HepG2 (cell line): Measurements from ENCODE around the gene SETD1A. TPM values are rescaled to one million over a fixed set of nuclear protein-coding genes. Genes with fewer than 3 reads are reported as not detected.
A peak's percentile ranks its signal among the peaks of the same experiment; 100 is the strongest.

ENCODE experiments used
- ATAC-seq: fragments of 200-7000 bp; cut with Tn5 transposase; 3 replicates; pipeline ENCODE4 v1.9.1; 2020; ENCODE audit warnings: mild to moderate bottlenecking, moderate library complexity
- BruUV-seq: library from RNA; stranded (reverse); fragments of 400-500 nt; replicated peaks from 2 replicates; lab custom pipeline; 2021; lab: Mats Ljungman, UMichigan
- CTCF ChIA-PET: fragments of 300-600 bp; formaldehyde crosslinking; extraction: SDS; loops from one replicate; lab custom pipeline; 2021; ENCODE audit warnings: low total read pairs, inconsistent platforms, low intra/inter-chr PET ratio; lab: Yijun Ruan, JAX
- POLR2A ChIA-PET: fragments of 350-600 bp; sonication (Branson Sonifier 250); formaldehyde crosslinking; loops from one replicate; lab custom pipeline; 2020; ENCODE audit warnings: antibody characterized with exemption, inconsistent platforms; lab: Yijun Ruan, JAX
- DNase-seq: peaks from one replicate; pipeline ENCODE4 v3.0.0-alpha.2; 2015; ENCODE audit warnings: low spot score
- FAIRE-seq: peaks from 3 replicates; lab custom pipeline; 2011; peaks lifted over from hg19 to GRCh38; lab: Jason Lieb, UNC
- H2AFZ ChIP-seq: one replicate; pipeline ENCODE4 v1.6.1; 2011; ENCODE audit warnings: low read length, inconsistent platforms
- H3K27ac ChIP-seq: fragments of 300-600 bp; 3 replicates; pipeline ENCODE4 v1.8.0; 2011; ENCODE audit warnings: mixed run types, mild to moderate bottlenecking, mixed read lengths, low read length, inconsistent platforms; ENCODE audit not compliant: insufficient read depth; ENCODE audit errors: extremely low read length
- H3K27me3 ChIP-seq, 2 experiments: fragments of 200-600 bp in 1 of 2; 2 replicates in 1 of 2; 3 replicates in 1 of 2; pipeline versions ENCODE4 v1.6.0 to v1.8.0; 2011; ENCODE audit warnings: low read length in 2 of 2, mild to moderate bottlenecking in 2 of 2, moderate library complexity in 2 of 2, inconsistent platforms in 1 of 2; ENCODE audit not compliant: insufficient read depth in 2 of 2, control insufficient read depth in 1 of 2
- H3K36me3 ChIP-seq, 2 experiments: fragments of 200-600 bp in 1 of 2; replicated peaks in 1 of 2; 2 replicates in 1 of 2; 3 replicates in 1 of 2; pipeline versions ENCODE4 v1.5.1 to v1.8.0; 2011; ENCODE audit warnings: low read length in 2 of 2, inconsistent platforms in 1 of 2; ENCODE audit not compliant: insufficient read depth in 2 of 2, control insufficient read depth in 1 of 2
- H3K4me1 ChIP-seq: 2 replicates; pipeline ENCODE4 v1.5.1; 2012; ENCODE audit warnings: low read length, inconsistent platforms; ENCODE audit not compliant: insufficient read depth
- H3K4me2 ChIP-seq: 2 replicates; pipeline ENCODE4 v1.6.0; 2011; ENCODE audit warnings: low read depth, low read length, inconsistent platforms
- H3K4me3 ChIP-seq, 3 experiments: fragments of 200-600 bp in 1 of 3; sonication (generic), shearing (Covaris generic) in 1 of 3; replicated peaks in 1 of 3; 2 replicates each; pipeline ENCODE4 v1.5.1; 2011 to 2016; ENCODE audit warnings: low read length in 3 of 3, inconsistent platforms in 2 of 3, low read depth in 2 of 3, mild to moderate bottlenecking in 2 of 3, control low read depth in 1 of 3, mixed read lengths in 1 of 3; ENCODE audit not compliant: insufficient read depth in 1 of 3
- H3K79me2 ChIP-seq: one replicate; pipeline ENCODE4 v1.6.1; 2011; ENCODE audit warnings: low read length, inconsistent platforms; ENCODE audit not compliant: insufficient read depth
- H3K9ac ChIP-seq: 2 replicates; pipeline ENCODE4 v1.6.0; 2011; ENCODE audit warnings: mild to moderate bottlenecking, low read depth, low read length, inconsistent platforms; ENCODE audit not compliant: insufficient read depth
- H3K9me3 ChIP-seq: 2 replicates; pipeline ENCODE4 v1.5.1; 2012; ENCODE audit warnings: mild to moderate bottlenecking, low read length
- H4K20me1 ChIP-seq: 2 replicates; pipeline ENCODE4 v1.6.0; 2011; ENCODE audit warnings: inconsistent platforms, mild to moderate bottlenecking, low read length, moderate library complexity; ENCODE audit not compliant: insufficient read depth
- BCL6 ChIP-seq: IDR thresholded peaks from 2 replicates; pipeline ENCODE4 v1.6.1; 2016; ENCODE audit warnings: missing genetic modification reagents, missing compliant biosample characterization
- LCORL ChIP-seq, 2 experiments: fragments of 450-650 bp in 1 of 2; sonication (generic) in 1 of 2; formaldehyde crosslinking in 1 of 2; IDR thresholded peaks; 2 replicates each; pipeline versions ENCODE4 v1.5.0 to v1.6.1; 2017 to 2020; ENCODE audit warnings: antibody characterized with exemption in 1 of 2, missing genetic modification reagents in 1 of 2
- MNT ChIP-seq: fragments of 450-650 bp; IDR thresholded peaks from 2 replicates; pipeline ENCODE4 v1.6.1; 2016
- MTA1 ChIP-seq: sonication (generic); formaldehyde crosslinking; IDR thresholded peaks from 2 replicates; pipeline ENCODE4 v1.4.0; 2020; ENCODE audit warnings: missing genetic modification reagents, mild to moderate bottlenecking, borderline replicate concordance
- RELA ChIP-seq: sonication (generic); formaldehyde crosslinking; IDR thresholded peaks from 2 replicates; pipeline ENCODE4 v1.4.0; 2020; ENCODE audit warnings: missing genetic modification reagents
- TBX2 ChIP-seq: sonication (generic); formaldehyde crosslinking; IDR thresholded peaks from 2 replicates; pipeline ENCODE4 v1.5.0; 2020; ENCODE audit warnings: missing genetic modification reagents, mild to moderate bottlenecking, borderline replicate concordance
- ZNF292 ChIP-seq: sonication (generic); formaldehyde crosslinking; IDR thresholded peaks from 2 replicates; pipeline ENCODE4 v1.8.1; 2022; ENCODE audit warnings: mild to moderate bottlenecking, low read depth, missing genetic modification reagents, borderline replicate concordance
- ZNF430 ChIP-seq: sonication (generic); formaldehyde crosslinking; IDR thresholded peaks from 2 replicates; pipeline ENCODE4 v1.9.0; 2021; ENCODE audit warnings: mild to moderate bottlenecking, missing genetic modification reagents
- ZNF644 ChIP-seq: IDR thresholded peaks from 2 replicates; pipeline ENCODE4 v1.6.1; 2016; ENCODE audit warnings: low read depth
- ZNF776 ChIP-seq: sonication (generic); formaldehyde crosslinking; IDR thresholded peaks from 2 replicates; pipeline ENCODE4 v1.4.0; 2020; ENCODE audit warnings: mild to moderate bottlenecking, missing genetic modification reagents
- WGBS: methylation state at CpG from one replicate; pipeline ENCODE4 v1.1.6; 2017; ENCODE audit warnings: low lambda C conversion rate; 5-methylcytosine and 5-hydroxymethylcytosine counted together
- in situ Hi-C: cut with HindIII; loops from 2 replicates; pipeline ENCODE4 v1.10.0; 2017; ENCODE audit warnings: low pct_unique_long_range_greater_than_20kb; ENCODE audit not compliant: extremely low pct_ligation_motif_present
- intact Hi-C: fragments of 100-400 bp; cut with micrococcal nuclease; formaldehyde crosslinking; loops from one replicate; pipeline ENCODE4 v1.10.0; 2022; ENCODE audit not compliant: unreplicated experiment
- polyA plus RNA-seq, 8 experiments: library from polyadenylated mRNA; depleted of rRNA in 3 of 8; stranded (reverse) in 7 of 8; unstranded in 1 of 8; fragments of >200 nt; fragmentation: Illumina TruSeq in 4 of 8; extraction: Trizol in 4 of 8; gene quantifications; 2 replicates each; pipeline versions ENCODE4 v1.2.1 to v1.2.3, GENCODE V29; 2011 to 2016; ENCODE audit warnings: low read depth in 4 of 8, missing spikeins in 1 of 8, mixed read lengths in 1 of 8; ENCODE audit not compliant: insufficient read depth in 1 of 8
- total RNA-seq, 5 experiments: library from RNA; depleted of rRNA; stranded (reverse); fragments of >200 nt; fragmentation: Illumina TruSeq; extraction: Trizol; gene quantifications; 2 replicates each; pipeline ENCODE4 v1.2.3, GENCODE V29; 2016; ENCODE audit warnings: low read depth in 1 of 5
- TF ChIP-seq, protein P1 (sequence below): sonication (generic); formaldehyde crosslinking; IDR thresholded peaks from 2 replicates; pipeline ENCODE4 v1.4.0; 2020; ENCODE audit warnings: low read depth, mild to moderate bottlenecking, missing genetic modification reagents
- TF ChIP-seq, protein P2 (sequence below): sonication (generic); formaldehyde crosslinking; IDR thresholded peaks from 2 replicates; pipeline ENCODE4 v1.4.0; 2020; ENCODE audit warnings: missing genetic modification reagents, borderline replicate concordance
- TF ChIP-seq, protein P3 (sequence below), 2 experiments: sonication (generic) in 1 of 2; formaldehyde crosslinking in 1 of 2; IDR thresholded peaks; 2 replicates each; pipeline versions ENCODE4 v1.4.0 to v1.6.1; 2018 to 2020; ENCODE audit warnings: missing genetic modification reagents in 2 of 2, borderline replicate concordance in 1 of 2, low read depth in 1 of 2, mild to moderate bottlenecking in 1 of 2, missing biosample characterization in 1 of 2
- TF ChIP-seq, protein P4 (sequence below): sonication (generic); formaldehyde crosslinking; IDR thresholded peaks from 2 replicates; pipeline ENCODE4 v1.8.1; 2023; ENCODE audit warnings: missing genetic modification reagents, mild to moderate bottlenecking, borderline replicate concordance

SETD1A gene
- total and polyA plus RNA-seq, 2 of the 13 experiments (the other 11 are each of a cell fraction or from before 2014, with no cell fraction given): 3.8 to 5.6 TPM

DNA sequence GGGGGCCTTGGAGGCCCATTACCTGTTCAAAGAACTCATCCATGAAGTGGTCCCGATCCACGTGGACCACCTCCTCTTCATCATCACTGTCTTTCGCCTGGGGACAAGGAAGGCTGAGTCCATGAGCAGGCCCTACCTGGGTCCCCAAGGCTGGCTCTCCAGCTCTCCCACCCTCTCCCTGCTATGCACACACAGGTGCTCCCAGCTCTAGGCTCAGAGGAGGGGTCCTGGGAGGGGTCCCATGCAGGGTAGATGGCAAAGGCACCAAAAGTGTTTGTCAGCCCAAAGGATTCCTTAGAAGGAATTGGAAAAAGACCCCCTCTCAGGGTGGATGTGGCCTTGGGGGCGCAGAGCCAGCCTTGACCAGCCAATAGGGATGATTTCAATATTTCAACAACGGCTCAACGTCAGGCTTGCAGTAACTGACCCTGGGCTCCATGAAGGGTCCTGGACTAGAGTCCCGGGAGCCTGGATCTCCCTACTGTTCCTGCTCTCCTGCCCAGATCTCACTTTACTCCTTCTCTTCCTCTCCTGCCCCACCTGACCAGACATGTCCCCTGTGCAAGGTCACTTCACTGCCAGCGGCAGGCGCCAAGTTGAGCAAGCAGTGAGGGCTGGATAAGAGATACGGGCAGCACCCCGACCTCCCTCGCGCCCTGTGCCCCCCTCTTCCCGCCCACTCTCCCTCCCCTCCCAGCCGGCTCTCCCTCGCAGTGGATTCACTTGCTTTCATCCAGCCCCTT, 44.1 kb downstream of the SETD1A start:
- peak; percentile 10 for ATAC-seq
- H3K27me3 ChIP-seq: no peaks in the 10 kb centered on the region; a peak in 2 of 5 replicates
- peak overlapping the region; percentile 8 to 73 (median 41) for H3K4me3 ChIP-seq
- intact Hi-C loops: no loop called here
- 17% methylated on average over 15 of the region's 16 CpGs for WGBS
- no TSS peak for BruUV-seq
- peak overlapping the region; percentile 87 for H3K4me2 ChIP-seq
- in situ Hi-C loops: no loop called here
- no peak for FAIRE-seq
- H2AFZ ChIP-seq: no peak overlapping the region
- CTCF ChIA-PET: interaction anchor here (0.9 kb wide), 1 partner anchor 16 kb away, joined by 3 read pairs; the partner anchor contains the start of gene HSD3B7
- peak overlapping the region; percentile 46 for H3K9ac ChIP-seq
- H3K79me2 ChIP-seq: no peaks in the 10 kb centered on the region
- no peaks in the 10 kb centered on the region for H3K9me3 ChIP-seq
- peak; percentile 67 for DNase-seq
- no peaks in the 10 kb centered on the region for H3K36me3 ChIP-seq
- no peaks in the 10 kb centered on the region for H4K20me1 ChIP-seq
- POLR2A ChIA-PET: interaction anchor here (0.8 to 2.6 kb wide), 8 partner anchors 14 to 140 kb away, joined by 3 to 14 read pairs (median 4); partner anchors contain the start of genes HSD3B7, KAT8, STX4 and ZNF646
- H3K4me1 ChIP-seq: peaks cover 90% of the 10 kb centered on the region
- H3K27ac ChIP-seq: peak overlapping the region; percentile 50
- TF ChIP-seq BCL6 (CRISPR knock-in tag) (no peak), MTA1 (peak; percentile 88), RELA (CRISPR knock-in tag) (no peak), ZNF292 (CRISPR knock-in tag) (peak; percentile 97), TBX2 (peak; percentile 74), ZNF644 (CRISPR knock-in tag) (0 out of 2 replicates have a peak, but pooled peaks have one; percentile 6), MNT (no peak), ZNF776 (CRISPR knock-in tag) (peak; percentile 67; the same call in 1 of the 2 replicates), ZNF430 (CRISPR knock-in tag) (peak; percentile 79; the same call in 1 of the 2 replicates), LCORL (IDR thresholded peaks at IDR 0.05) (no peak), LCORL (CRISPR knock-in tag; IDR thresholded peaks at IDR 0.05) (peak; percentile 75)
- TF ChIP-seq, protein P1, sequence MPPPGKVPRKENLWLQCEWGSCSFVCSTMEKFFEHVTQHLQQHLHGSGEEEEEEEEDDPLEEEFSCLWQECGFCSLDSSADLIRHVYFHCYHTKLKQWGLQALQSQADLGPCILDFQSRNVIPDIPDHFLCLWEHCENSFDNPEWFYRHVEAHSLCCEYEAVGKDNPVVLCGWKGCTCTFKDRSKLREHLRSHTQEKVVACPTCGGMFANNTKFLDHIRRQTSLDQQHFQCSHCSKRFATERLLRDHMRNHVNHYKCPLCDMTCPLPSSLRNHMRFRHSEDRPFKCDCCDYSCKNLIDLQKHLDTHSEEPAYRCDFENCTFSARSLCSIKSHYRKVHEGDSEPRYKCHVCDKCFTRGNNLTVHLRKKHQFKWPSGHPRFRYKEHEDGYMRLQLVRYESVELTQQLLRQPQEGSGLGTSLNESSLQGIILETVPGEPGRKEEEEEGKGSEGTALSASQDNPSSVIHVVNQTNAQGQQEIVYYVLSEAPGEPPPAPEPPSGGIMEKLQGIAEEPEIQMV (CRISPR knock-in tag): peak; percentile 40; the same call in 1 of the 2 replicates
- TF ChIP-seq, protein P2, sequence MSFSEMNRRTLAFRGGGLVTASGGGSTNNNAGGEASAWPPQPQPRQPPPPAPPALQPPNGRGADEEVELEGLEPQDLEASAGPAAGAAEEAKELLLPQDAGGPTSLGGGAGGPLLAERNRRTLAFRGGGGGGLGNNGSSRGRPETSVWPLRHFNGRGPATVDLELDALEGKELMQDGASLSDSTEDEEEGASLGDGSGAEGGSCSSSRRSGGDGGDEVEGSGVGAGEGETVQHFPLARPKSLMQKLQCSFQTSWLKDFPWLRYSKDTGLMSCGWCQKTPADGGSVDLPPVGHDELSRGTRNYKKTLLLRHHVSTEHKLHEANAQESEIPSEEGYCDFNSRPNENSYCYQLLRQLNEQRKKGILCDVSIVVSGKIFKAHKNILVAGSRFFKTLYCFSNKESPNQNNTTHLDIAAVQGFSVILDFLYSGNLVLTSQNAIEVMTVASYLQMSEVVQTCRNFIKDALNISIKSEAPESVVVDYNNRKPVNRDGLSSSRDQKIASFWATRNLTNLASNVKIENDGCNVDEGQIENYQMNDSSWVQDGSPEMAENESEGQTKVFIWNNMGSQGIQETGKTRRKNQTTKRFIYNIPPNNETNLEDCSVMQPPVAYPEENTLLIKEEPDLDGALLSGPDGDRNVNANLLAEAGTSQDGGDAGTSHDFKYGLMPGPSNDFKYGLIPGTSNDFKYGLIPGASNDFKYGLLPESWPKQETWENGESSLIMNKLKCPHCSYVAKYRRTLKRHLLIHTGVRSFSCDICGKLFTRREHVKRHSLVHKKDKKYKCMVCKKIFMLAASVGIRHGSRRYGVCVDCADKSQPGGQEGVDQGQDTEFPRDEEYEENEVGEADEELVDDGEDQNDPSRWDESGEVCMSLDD: peak; percentile 90; the same call in 1 of the 2 replicates
- TF ChIP-seq, protein P3, sequence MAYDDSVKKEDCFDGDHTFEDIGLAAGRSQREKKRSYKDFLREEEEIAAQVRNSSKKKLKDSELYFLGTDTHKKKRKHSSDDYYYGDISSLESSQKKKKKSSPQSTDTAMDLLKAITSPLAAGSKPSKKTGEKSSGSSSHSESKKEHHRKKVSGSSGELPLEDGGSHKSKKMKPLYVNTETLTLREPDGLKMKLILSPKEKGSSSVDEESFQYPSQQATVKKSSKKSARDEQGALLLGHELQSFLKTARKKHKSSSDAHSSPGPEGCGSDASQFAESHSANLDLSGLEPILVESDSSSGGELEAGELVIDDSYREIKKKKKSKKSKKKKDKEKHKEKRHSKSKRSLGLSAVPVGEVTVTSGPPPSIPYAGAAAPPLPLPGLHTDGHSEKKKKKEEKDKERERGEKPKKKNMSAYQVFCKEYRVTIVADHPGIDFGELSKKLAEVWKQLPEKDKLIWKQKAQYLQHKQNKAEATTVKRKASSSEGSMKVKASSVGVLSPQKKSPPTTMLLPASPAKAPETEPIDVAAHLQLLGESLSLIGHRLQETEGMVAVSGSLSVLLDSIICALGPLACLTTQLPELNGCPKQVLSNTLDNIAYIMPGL (CRISPR knock-in tag; IDR thresholded peaks at IDR 0.05; ENCODE audit: borderline replicate concordance in 1 of 2, low read depth in 1 of 2): 0 out of 4 replicates have a peak, but pooled peaks of 1 of the 2 experiments have one; percentile 40
- TF ChIP-seq, protein P4, sequence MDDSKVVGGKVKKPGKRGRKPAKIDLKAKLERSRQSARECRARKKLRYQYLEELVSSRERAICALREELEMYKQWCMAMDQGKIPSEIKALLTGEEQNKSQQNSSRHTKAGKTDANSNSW (CRISPR knock-in tag): no peak
